ENCODE results near the gene SLC37A2.

DNA sequence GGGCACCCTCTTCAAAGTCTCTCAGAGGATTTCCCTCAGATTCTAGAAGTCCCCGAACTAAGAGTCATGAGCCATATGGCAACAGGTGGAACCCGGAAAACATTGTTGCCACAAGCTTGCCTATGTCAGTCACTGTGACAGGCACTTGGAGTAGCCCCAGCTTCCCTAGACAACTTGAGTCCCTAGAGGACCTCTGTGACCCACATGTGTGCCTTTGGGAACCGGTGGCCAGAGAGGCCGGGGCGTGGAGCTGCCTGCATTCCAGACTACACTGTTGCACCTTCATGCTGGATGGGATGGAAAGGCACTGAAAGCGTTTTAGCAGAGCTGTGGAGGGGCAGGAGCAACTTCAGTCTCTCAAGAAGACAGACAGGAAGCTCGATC is 12.1 kb downstream of the SLC37A2 start:
- TF ChIP-seq POLR2A (IDR thresholded peaks at IDR 0.05; ENCODE audit: low read depth, low read length), result no peak
- TF ChIP-seq, protein P1, sequence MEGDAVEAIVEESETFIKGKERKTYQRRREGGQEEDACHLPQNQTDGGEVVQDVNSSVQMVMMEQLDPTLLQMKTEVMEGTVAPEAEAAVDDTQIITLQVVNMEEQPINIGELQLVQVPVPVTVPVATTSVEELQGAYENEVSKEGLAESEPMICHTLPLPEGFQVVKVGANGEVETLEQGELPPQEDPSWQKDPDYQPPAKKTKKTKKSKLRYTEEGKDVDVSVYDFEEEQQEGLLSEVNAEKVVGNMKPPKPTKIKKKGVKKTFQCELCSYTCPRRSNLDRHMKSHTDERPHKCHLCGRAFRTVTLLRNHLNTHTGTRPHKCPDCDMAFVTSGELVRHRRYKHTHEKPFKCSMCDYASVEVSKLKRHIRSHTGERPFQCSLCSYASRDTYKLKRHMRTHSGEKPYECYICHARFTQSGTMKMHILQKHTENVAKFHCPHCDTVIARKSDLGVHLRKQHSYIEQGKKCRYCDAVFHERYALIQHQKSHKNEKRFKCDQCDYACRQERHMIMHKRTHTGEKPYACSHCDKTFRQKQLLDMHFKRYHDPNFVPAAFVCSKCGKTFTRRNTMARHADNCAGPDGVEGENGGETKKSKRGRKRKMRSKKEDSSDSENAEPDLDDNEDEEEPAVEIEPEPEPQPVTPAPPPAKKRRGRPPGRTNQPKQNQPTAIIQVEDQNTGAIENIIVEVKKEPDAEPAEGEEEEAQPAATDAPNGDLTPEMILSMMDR (conservative IDR thresholded peaks at IDR 0.05; ENCODE audit: low read depth, low read length), result no peak
- TF ChIP-seq BHLHE40 (IDR thresholded peaks at IDR 0.05; ENCODE audit: low read depth, low read length), result no peak
- TF ChIP-seq, protein P2, sequence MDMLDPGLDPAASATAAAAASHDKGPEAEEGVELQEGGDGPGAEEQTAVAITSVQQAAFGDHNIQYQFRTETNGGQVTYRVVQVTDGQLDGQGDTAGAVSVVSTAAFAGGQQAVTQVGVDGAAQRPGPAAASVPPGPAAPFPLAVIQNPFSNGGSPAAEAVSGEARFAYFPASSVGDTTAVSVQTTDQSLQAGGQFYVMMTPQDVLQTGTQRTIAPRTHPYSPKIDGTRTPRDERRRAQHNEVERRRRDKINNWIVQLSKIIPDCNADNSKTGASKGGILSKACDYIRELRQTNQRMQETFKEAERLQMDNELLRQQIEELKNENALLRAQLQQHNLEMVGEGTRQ (IDR thresholded peaks at IDR 0.05; ENCODE audit: low read depth, low read length), result no peak
- TF ChIP-seq RAD21 (IDR thresholded peaks at IDR 0.05; ENCODE audit: low read length), result no peak

All from IMR-90 (cell line).